Right ventricle myocardium inferior (tissue), 1 donor: ENCODE measurements around the gene SLC9C1. TPM values are rescaled to one million over a fixed set of nuclear protein-coding genes. Genes with fewer than 3 reads are reported as not detected.
A peak's percentile ranks its signal among the peaks of the same experiment; 100 is the strongest.

Experiments used
- ATAC-seq: fragments of 200-7000 bp; cut with Tn5 transposase; one replicate; pipeline ENCODE4 v1.9.1; 2020; ENCODE audit warnings: mild to moderate bottlenecking, moderate library complexity
- DNase-seq: peaks from one replicate; pipeline ENCODE4 v3.0.0; 2021; ENCODE audit errors: missing footprints
- intact Hi-C: fragments of 100-400 bp; cut with DNase I; formaldehyde crosslinking; loops from one replicate; pipeline ENCODE4 v1.11.0; 2022
- long read RNA-seq: library from polyadenylated mRNA; unstranded; transcript quantifications from one replicate; pipeline ENCODE4 v2.0.0, GENCODE V29; 2021
- total RNA-seq: library from RNA; stranded (reverse); fragmentation: NEBNext Ultra II Directional; extraction: Animal tissue kit (Norgen Biotek cat#: 25700); gene quantifications from one replicate; pipeline ENCODE4 v1.2.1, GENCODE V29; 2021
- donor health status: DM: no; HTN: yes; CAD: no; lungs with severe emphysema.

Gene SLC9C1
- 0.95 TPM for total RNA-seq
- long read RNA-seq, partial matches to known transcripts: 0 of 1 reads
- long read RNA-seq, other reads (novel, unspliced or antisense): 1 of 1 reads

GRCh38 chr3:112293368-112294321 is at the start of gene SLC9C1:
Gene SLC9C1, minus strand, starts transcription at chr3:112294216. Its CDS starts 7,425 bp downstream, at chr3:112286791.
- intact Hi-C loops: loop anchor here (5.0 kb wide), 1 partner anchor 239 kb away; no protein-coding TSS in a partner anchor
- no peak for DNase-seq
- ATAC-seq: peak; percentile 91

- intact Hi-C loops: no loop called here
- DNase-seq (no peak), ATAC-seq (no peak)
Measured at GRCh38 chr3:112341386-112341785, 47.4 kb upstream of the SLC9C1 start.

- intact Hi-C loops: no loop called here
- no peak for ATAC-seq
Measured at GRCh38 chr3:112339609-112340008, 45.6 kb upstream of the SLC9C1 start.

GRCh38 chr3:112339134-112339533 is 45.1 kb upstream of the SLC9C1 start:
- intact Hi-C loops: no loop called here
- ATAC-seq (no peak), DNase-seq (no peak)

More at GRCh38 chr3:112339609-112340008, 45.6 kb upstream of the SLC9C1 start:
- DNase-seq: no peak

DNA sequence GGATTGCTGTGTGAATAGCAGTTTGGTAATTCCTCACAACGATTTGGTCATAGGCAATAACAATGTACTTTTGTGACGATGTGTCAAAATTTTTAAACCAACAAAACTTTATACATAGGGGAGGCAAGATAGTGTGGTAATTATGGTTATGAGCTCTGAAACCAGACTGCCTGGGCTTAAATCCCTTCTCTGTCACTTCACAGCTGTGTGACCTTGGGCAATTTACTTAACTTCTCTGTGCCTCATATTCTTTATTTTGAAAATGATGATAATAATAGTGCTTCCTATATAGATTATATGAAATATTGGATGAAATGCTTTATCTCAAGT is 44.7 kb upstream of the SLC9C1 start:
- DNase-seq: no peak
- intact Hi-C loops: no loop called here
- ATAC-seq: no peak

GRCh38 chr3:112338021-112338726 is 44.2 kb upstream of the SLC9C1 start:
- intact Hi-C loops: no loop called here
- no peak for DNase-seq
- no peak for ATAC-seq

GRCh38 chr3:112335434-112335781 is 41.4 kb upstream of the SLC9C1 start:
- DNase-seq (no peak), ATAC-seq (no peak)
- intact Hi-C loops: no loop called here

DNA sequence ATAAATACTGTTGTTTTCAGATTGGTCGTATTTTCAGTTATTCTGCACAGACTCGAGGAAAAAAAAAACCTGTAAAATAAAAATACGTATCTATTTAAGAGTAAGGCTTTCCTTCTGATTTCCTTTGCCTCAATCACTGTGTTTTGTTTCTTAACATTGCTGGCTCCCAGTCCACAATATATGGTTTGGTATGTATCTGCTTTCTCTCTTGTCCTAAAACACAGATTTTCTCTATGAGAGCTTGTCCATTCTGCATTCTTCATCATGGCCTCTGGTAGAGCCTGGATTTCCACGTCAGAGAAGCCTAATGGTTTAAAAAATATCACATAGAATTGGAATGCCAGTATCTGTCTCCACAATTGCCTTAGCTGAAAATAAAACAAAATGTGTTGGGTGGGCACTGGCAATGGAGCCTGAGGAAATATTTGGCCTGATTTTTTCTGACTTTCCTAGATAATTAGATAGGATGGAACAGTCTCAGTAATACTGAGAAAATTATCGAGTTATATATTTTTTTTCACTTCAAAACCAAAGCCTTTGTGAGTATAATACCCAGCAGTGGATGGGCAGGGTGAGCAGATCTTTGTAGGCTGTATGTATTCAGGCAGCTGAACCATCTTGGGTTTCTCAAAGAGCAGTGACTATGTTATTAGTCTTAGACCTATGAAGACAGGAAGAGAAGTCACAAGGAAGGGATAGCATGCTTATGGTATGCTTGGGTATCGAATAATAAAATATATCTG is 40.8 kb upstream of the SLC9C1 start:
- intact Hi-C loops: no loop called here
- DNase-seq (no peak), ATAC-seq (no peak)

DNA sequence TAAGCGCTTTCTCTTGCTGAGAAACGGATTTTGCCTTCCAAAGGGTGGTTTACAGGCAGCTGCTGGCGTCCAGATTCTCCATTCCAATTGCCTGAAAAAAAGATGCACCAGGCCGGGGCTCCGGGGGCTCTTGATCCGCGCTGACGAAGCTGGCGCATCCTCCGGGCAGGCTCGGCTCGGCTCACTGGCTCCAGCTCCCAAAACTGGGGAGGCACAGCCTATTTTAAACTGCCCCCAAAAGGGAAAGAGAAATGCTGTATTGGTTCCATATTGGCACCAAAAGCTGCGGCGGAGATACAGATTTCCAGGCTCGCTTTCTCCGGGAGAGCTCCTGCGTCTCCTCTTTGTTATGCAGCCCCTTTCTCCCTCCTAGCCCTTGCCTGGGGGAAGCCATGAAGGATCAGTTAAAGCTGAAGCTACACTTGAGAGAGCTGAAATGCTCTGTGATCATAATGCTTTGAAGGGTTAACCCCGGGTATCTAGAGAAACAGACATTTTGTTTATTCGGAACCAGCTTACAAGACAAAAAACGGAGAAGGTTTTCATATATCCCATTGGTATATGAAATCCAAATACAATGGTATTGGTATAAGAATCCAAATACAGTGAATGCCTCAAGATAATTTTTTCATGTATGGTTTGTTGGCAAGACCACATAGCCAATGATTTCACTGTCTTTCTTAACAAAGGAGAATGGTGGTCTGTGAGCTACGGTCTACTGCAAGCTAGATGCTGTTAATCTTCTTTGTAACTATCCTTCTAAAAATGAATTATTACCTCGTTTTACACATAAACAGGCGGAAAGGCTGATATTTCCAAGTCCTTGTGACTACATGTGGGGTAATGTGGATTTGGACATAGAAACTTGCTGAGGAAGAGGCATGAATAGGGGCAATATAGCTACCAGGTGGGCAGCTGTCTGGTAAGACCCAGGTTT is 39.6 kb upstream of the SLC9C1 start:
- ATAC-seq (peak; percentile 64), DNase-seq (peak; percentile 62)
- intact Hi-C loops: no loop called here

DNA sequence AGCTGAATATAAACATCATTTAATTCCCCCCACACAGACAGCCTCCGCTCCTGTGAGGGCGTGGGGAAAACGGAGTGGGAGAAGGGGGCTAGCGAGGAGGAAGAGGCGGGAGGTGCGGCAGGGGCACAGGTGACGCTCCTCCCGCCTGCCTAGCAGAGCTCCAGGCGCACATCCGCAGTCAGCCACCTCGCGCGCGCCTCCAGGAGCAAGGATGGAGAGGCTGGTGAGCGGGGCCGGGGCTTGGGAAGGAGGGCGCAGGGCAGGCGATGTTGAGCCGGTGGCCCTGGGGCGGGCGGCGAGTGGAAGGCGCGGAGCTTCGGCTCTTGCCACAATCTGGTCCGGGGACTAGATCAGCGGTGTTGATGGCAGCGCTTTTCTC is 39.0 kb upstream of the SLC9C1 start, which contains the start of gene CD200:
Gene CD200 (plus strand): TSS at position 155 of the 379 bp plus-strand sequence. CDS start 57 bp downstream, at position 212.
- peak; percentile 76 for DNase-seq
- intact Hi-C loops: no loop called here
- peak; percentile 83 for ATAC-seq

- no peak for ATAC-seq
- intact Hi-C loops: no loop called here
Measured at GRCh38 chr3:112331851-112332250, 37.8 kb upstream of the SLC9C1 start.

GRCh38 chr3:112327371-112327951 is 33.4 kb upstream of the SLC9C1 start:
- peak; percentile 78 for ATAC-seq
- DNase-seq: no peak
- intact Hi-C loops: loop anchor here (2.0 to 10.0 kb wide), 2 partner anchors 107 to 191 kb away; no protein-coding TSS in a partner anchor

More at GRCh38 chr3:112331851-112332250, 37.8 kb upstream of the SLC9C1 start:
- no peak for DNase-seq

DNA sequence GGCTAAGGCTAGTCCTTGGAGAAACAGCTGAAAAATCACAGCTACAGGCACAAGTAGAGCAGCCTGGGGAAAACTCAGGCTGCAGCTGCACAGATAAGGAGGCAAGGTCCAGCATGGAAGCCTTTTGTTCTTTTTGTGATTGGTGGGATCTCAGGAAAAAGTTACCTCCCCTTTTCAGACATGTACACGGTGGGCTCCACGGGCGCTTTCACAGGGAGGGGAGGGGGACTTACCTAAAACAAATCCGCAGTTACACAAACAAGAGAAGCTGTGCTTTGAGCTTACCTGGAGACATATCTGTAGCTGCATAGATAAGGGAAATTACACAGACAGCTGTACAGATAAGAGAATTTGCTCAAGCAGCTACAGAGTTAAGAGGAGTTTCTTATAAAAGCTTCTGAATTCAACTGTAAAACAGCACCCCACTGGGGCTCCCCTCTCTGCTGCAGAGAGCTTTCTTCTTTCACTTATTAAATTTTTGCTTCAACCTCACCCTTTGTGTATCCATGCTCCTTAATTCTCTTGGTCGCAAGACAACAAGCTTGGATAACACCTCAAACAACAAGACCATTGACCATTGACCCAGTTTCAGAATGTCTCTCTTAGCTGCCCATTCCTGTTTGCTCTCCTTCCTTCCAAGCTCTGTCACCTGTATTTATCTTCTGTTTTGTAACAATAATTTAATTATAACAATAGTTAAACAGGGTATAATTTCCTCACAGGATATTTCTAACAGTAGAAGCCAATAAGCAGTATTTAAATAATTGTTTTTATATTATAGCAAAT is 28.0 kb upstream of the SLC9C1 start:
- DNase-seq (no peak), ATAC-seq (no peak)
- intact Hi-C loops: loop anchor here (10.0 kb wide), 1 partner anchor 113 kb away; no protein-coding TSS in a partner anchor

DNA sequence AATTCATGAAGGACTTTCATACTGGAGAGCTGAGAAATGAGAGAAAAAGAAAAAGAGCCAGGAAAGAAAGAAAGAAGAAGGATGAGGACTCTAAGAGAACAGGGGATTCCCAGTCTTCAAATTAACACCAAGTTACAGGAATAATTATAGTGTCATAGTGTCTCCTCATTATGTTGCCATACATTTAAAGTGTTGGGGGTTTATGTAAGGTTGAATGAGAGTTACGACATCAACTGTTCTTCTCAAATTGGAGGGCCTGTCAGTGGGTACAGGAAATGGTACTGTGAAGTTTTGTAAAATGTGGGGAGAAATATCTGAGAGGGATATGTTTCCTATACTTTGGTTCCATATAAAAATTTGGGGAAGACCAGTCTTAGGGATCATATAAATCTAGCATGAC is 26.7 kb upstream of the SLC9C1 start:
- intact Hi-C loops: loop anchor here (10.0 kb wide), 1 partner anchor 114 kb away; no protein-coding TSS in a partner anchor
- DNase-seq: no peak
- no peak for ATAC-seq

- ATAC-seq (no peak), DNase-seq (no peak)
- intact Hi-C loops: loop anchor here (10.0 kb wide), 1 partner anchor 115 kb away; no protein-coding TSS in a partner anchor
Measured at GRCh38 chr3:112319516-112320276, 25.7 kb upstream of the SLC9C1 start.

DNA sequence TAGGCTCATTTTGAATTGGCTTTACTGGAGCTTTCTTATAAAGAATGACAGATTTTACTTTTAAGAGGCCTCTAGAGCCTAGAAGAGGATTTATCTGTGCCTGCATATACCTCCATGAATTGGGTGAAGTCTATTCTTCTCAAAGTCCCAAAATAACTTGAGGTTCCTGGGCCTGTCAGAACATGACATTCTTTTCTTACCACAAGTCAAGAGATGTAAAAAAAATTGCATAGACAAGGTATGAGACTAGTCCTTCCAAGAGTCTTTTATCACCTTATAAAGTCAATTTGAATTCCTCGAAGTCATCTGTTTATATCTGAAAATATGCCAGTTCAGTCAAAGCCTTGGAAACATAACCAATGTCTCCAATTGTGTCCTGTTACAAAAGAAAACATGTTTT is 21.8 kb upstream of the SLC9C1 start:
- intact Hi-C loops: no loop called here

More for the DNA sequence above, 21.8 kb upstream of the SLC9C1 start:
- no peak for ATAC-seq
- no peak for DNase-seq
